KMS-11 (cell line): ENCODE measurements around the gene CDADC1.

Experiments used
- H2AFZ ChIP-seq: fragments of 200-600 bp; sonication (generic); 2 replicates; pipeline ENCODE4 v1.6.1; 2016; ENCODE audit warnings: antibody characterized with exemption, mixed run types, low read depth
- H3K27ac ChIP-seq: fragments of 200-600 bp; sonication (generic); 2 replicates; pipeline ENCODE4 v1.6.1; 2016; ENCODE audit warnings: mild to moderate bottlenecking, mixed run types
- H3K27me3 ChIP-seq: fragments of 200-600 bp; sonication (generic); 2 replicates; pipeline ENCODE4 v1.6.1; 2017; ENCODE audit warnings: mild to moderate bottlenecking, low read depth, mixed run types, moderate library complexity; ENCODE audit not compliant: insufficient read depth
- H3K36me3 ChIP-seq: fragments of 200-600 bp; sonication (generic); 2 replicates; pipeline ENCODE4 v1.6.1; 2017; ENCODE audit warnings: mild to moderate bottlenecking, mixed run types; ENCODE audit not compliant: insufficient read depth
- H3K4me1 ChIP-seq: fragments of 200-600 bp; sonication (generic); 2 replicates; pipeline ENCODE4 v1.6.1; 2016; ENCODE audit warnings: mild to moderate bottlenecking, low read depth, mixed run types; ENCODE audit not compliant: poor library complexity, severe bottlenecking
- H3K4me2 ChIP-seq: fragments of 200-600 bp; sonication (generic); 2 replicates; pipeline ENCODE4 v1.7.0; 2016; ENCODE audit warnings: mild to moderate bottlenecking, mixed run types
- H3K4me3 ChIP-seq: fragments of 200-600 bp; sonication (generic); IDR thresholded peaks from 2 replicates; pipeline ENCODE4 v1.6.1; 2017; ENCODE audit warnings: low read depth, low read length, mixed read lengths; ENCODE audit not compliant: insufficient read depth
- H3K79me2 ChIP-seq: fragments of 200-600 bp; sonication (generic); 2 replicates; pipeline ENCODE4 v1.6.1; 2016; ENCODE audit warnings: low read depth, mixed run types; ENCODE audit not compliant: insufficient read depth
- H3K9ac ChIP-seq: fragments of 200-600 bp; sonication (generic); 2 replicates; pipeline ENCODE4 v1.6.1; 2016; ENCODE audit warnings: mild to moderate bottlenecking, mixed run types
- H4K20me1 ChIP-seq: fragments of 200-600 bp; sonication (generic); 2 replicates; pipeline ENCODE4 v1.6.1; 2016; ENCODE audit warnings: mild to moderate bottlenecking, mixed run types; ENCODE audit not compliant: insufficient read depth
- TF ChIP-seq, protein P1 (sequence below): fragments of 200-600 bp; sonication (generic); conservative IDR thresholded peaks from 2 replicates; pipeline ENCODE4 v1.6.1; 2017; ENCODE audit warnings: low read depth, mild to moderate bottlenecking, antibody characterized with exemption, low read length, moderate library complexity, mixed read lengths

The CDADC1 gene

DNA sequence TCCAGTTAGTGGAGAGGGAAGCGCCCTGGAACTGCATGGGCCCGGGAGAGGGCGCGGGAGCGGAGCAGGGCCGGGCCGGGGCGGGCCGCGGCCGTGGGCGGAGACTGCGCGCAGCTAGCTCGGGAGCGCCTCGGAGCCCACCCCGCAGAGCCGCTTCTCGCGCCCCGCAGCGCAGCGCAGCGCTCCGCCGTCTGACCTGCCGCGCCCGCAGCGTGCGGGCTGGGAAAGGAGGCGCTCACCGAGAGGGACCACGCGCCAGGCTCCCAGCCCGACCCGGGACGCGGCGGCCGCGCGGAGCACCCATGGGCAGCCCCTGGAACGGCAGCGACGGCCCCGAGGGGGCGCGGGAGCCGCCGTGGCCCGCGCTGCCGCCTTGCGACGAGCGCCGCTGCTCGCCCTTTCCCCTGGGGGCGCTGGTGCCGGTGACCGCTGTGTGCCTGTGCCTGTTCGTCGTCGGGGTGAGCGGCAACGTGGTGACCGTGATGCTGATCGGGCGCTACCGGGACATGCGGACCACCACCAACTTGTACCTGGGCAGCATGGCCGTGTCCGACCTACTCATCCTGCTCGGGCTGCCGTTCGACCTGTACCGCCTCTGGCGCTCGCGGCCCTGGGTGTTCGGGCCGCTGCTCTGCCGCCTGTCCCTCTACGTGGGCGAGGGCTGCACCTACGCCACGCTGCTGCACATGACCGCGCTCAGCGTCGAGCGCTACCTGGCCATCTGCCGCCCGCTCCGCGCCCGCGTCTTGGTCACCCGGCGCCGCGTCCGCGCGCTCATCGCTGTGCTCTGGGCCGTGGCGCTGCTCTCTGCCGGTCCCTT, 27.5 kb upstream of the CDADC1 start, which contains the start of gene MLNR:
Gene MLNR (plus strand): TSS at position 303 of the 820 bp plus-strand sequence. CDS start 0 bp downstream, at position 303.
- Histone ChIP-seq H3K9ac (no peak within 1 kb of the TSS), H3K36me3 (no peaks in the 10 kb centered on the region), H4K20me1 (no peaks in the 10 kb centered on the region), H3K79me2 (no peaks in the 10 kb centered on the region), H3K27ac (no peak within 1 kb of the TSS), H3K27me3 (no peaks in the 10 kb centered on the region), H3K4me3 (no peak within 1 kb of the TSS), H3K4me2 (no peak within 1 kb of the TSS), H2AFZ (no peak within 1 kb of the TSS), H3K4me1 (no peaks in the 10 kb centered on the region)
- TF ChIP-seq, protein P1, sequence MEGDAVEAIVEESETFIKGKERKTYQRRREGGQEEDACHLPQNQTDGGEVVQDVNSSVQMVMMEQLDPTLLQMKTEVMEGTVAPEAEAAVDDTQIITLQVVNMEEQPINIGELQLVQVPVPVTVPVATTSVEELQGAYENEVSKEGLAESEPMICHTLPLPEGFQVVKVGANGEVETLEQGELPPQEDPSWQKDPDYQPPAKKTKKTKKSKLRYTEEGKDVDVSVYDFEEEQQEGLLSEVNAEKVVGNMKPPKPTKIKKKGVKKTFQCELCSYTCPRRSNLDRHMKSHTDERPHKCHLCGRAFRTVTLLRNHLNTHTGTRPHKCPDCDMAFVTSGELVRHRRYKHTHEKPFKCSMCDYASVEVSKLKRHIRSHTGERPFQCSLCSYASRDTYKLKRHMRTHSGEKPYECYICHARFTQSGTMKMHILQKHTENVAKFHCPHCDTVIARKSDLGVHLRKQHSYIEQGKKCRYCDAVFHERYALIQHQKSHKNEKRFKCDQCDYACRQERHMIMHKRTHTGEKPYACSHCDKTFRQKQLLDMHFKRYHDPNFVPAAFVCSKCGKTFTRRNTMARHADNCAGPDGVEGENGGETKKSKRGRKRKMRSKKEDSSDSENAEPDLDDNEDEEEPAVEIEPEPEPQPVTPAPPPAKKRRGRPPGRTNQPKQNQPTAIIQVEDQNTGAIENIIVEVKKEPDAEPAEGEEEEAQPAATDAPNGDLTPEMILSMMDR = no peak

GRCh38 chr13:49220856-49221589, 26.7 kb upstream of the CDADC1 start:
- H3K4me3 ChIP-seq = no peak overlapping the region
- no peaks in the 10 kb centered on the region for H3K79me2 ChIP-seq
- no peaks in the 10 kb centered on the region for H3K4me1 ChIP-seq
- no peak overlapping the region for H3K27ac ChIP-seq
- H2AFZ ChIP-seq = no peak overlapping the region
- no peak overlapping the region for H3K4me2 ChIP-seq
- TF ChIP-seq, protein P1 = no peak
- no peaks in the 10 kb centered on the region for H3K27me3 ChIP-seq
- H3K9ac ChIP-seq = no peak overlapping the region
- no peaks in the 10 kb centered on the region for H4K20me1 ChIP-seq
- H3K36me3 ChIP-seq = no peaks in the 10 kb centered on the region

- no peak overlapping the region for H3K4me2 ChIP-seq
- H3K9ac ChIP-seq = no peak overlapping the region
- TF ChIP-seq, protein P1 = no peak
- no peak overlapping the region for H3K4me3 ChIP-seq
- H3K79me2 ChIP-seq = no peaks in the 10 kb centered on the region
- no peak overlapping the region for H3K27ac ChIP-seq
- no peak overlapping the region for H2AFZ ChIP-seq
- H3K36me3 ChIP-seq = no peaks in the 10 kb centered on the region
- H3K27me3 ChIP-seq = no peaks in the 10 kb centered on the region
- H3K4me1 ChIP-seq = no peaks in the 10 kb centered on the region
- no peaks in the 10 kb centered on the region for H4K20me1 ChIP-seq
Observed at GRCh38 chr13:49221590-49221965, 26.1 kb upstream of the CDADC1 start.

DNA sequence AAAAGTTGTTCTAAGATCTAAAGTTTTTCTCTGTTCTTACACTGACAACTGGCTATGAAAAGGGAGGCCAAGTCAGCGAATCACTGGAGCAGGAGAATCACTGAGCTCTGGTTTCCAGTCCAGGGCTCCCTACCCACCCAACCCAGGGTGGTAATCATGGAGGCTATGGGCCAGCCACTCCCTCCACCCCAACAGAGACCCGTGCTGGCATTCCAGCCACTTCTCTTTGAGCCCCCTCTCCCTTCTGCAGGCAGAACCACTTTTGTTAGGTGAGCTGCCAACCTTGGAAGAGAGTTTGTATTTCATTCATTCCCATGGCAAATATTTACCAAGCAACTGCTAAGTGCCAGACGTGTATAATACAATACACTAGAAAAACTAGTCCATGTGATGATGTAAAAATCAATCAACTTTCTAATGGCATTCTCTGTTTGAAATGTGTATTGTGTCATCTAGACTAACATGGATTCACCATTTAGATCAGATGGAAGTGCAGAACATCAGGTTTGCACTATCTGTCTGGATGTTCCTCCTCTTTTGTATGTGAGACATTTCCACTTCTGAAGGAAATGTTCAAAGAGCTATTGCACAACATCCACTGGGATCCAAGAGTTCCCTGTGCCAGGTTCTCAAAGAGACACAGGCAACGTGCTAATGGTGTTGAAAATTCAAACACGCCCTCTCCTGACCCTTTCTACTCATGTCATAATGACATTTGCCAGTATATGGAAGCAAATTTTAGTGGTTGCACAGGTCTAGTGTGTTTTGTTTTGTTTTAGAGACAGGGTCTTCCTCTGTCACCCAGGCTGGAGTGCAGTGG, 22.3 kb upstream of the CDADC1 start:
- H3K9ac ChIP-seq = no peak overlapping the region
- no peaks in the 10 kb centered on the region for H3K27me3 ChIP-seq
- H3K4me2 ChIP-seq = no peak overlapping the region
- no peak overlapping the region for H3K4me3 ChIP-seq
- no peak overlapping the region for H2AFZ ChIP-seq
- no peaks in the 10 kb centered on the region for H3K79me2 ChIP-seq
- H3K36me3 ChIP-seq = no peaks in the 10 kb centered on the region
- H4K20me1 ChIP-seq = no peaks in the 10 kb centered on the region
- H3K4me1 ChIP-seq = no peaks in the 10 kb centered on the region
- H3K27ac ChIP-seq = no peak overlapping the region
- TF ChIP-seq, protein P1 = no peak
